K562 (cell line): ENCODE measurements around the gene MYMK. TPM values are rescaled to one million over a fixed set of nuclear protein-coding genes. Genes with fewer than 3 reads are reported as not detected.

Experiments used
- ATAC-seq: fragments of 200-7000 bp; cut with Tn5 transposase; 3 replicates; pipeline ENCODE4 v1.9.1; 2020; ENCODE audit warnings: moderate library complexity
- BruUV-seq: library from RNA; stranded (reverse); fragments of 400-500 nt; replicated peaks from 2 replicates; lab custom pipeline; 2021; lab: Mats Ljungman, UMichigan
- CTCF ChIA-PET: fragments of 300-600 bp; formaldehyde crosslinking; extraction: SDS; loops from one replicate; lab custom pipeline; 2021; ENCODE audit warnings: low intra/inter-chr PET ratio; lab: Yijun Ruan, JAX
- POLR2A ChIA-PET: fragments of 300-600, 350-650 bp; sonication (Branson Sonifier 250); formaldehyde crosslinking; extraction: SDS; loops from one replicate; lab custom pipeline; 2021; ENCODE audit warnings: antibody characterized with exemption, inconsistent platforms; lab: Yijun Ruan, JAX
- DNase-seq, 4 experiments: peaks; one replicate each; pipeline versions ENCODE4 v3.0.0 to v3.0.0-alpha.2; 2011 to 2018; ENCODE audit warnings: low spot score in 3 of 4, mixed read lengths in 3 of 4; ENCODE audit errors: extremely low read depth in 1 of 4
- FAIRE-seq: peaks from 2 replicates; lab custom pipeline; 2011; peaks lifted over from hg19 to GRCh38; lab: Jason Lieb, UNC
- H2AFZ ChIP-seq: 2 replicates; pipeline ENCODE4 v1.6.0; 2011; ENCODE audit warnings: low read depth, low read length, control low read depth, inconsistent platforms
- H3K27ac ChIP-seq: fragments of 200-600 bp; 3 replicates; pipeline ENCODE4 v1.8.0; 2011; ENCODE audit warnings: low read depth, mild to moderate bottlenecking, control low read depth, inconsistent platforms, low read length, moderate library complexity, mixed read lengths; ENCODE audit errors: extremely low read depth
- H3K27me3 ChIP-seq, 2 experiments: fragments of 300-600 bp in 1 of 2; 2 replicates in 1 of 2; 3 replicates in 1 of 2; pipeline versions ENCODE4 v1.6.0 to v1.8.0; 2011; ENCODE audit warnings: inconsistent platforms in 2 of 2, low read length in 2 of 2, mild to moderate bottlenecking in 1 of 2, mixed read lengths in 1 of 2, moderate library complexity in 1 of 2; ENCODE audit not compliant: control insufficient read depth in 2 of 2, insufficient read depth in 2 of 2
- H3K36me3 ChIP-seq: fragments of 300-600 bp; 3 replicates; pipeline ENCODE4 v1.8.0; 2011; ENCODE audit warnings: mild to moderate bottlenecking, low read length, inconsistent platforms; ENCODE audit not compliant: control insufficient read depth, insufficient read depth
- H3K4me1 ChIP-seq, 2 experiments: fragments of 200-600 bp in 1 of 2; replicated peaks in 1 of 2; 2 replicates in 1 of 2; 3 replicates in 1 of 2; pipeline versions ENCODE4 v1.5.1 to v1.8.0; 2011; ENCODE audit warnings: inconsistent platforms in 2 of 2, low read length in 2 of 2, mild to moderate bottlenecking in 1 of 2, mixed read lengths in 1 of 2, moderate library complexity in 1 of 2; ENCODE audit not compliant: control insufficient read depth in 2 of 2, insufficient read depth in 2 of 2
- H3K4me2 ChIP-seq: 2 replicates; pipeline ENCODE4 v1.6.1; 2011; ENCODE audit warnings: low read length, control low read depth, inconsistent platforms, mixed read lengths; ENCODE audit not compliant: insufficient read depth
- H3K4me3 ChIP-seq: fragments of 200-600 bp; sonication (generic), shearing (Covaris generic); 2 replicates; pipeline ENCODE4 v1.5.1; 2016; ENCODE audit warnings: control low read depth, inconsistent platforms
- H3K79me2 ChIP-seq: fragments of 200-600 bp; 3 replicates; pipeline ENCODE4 v1.8.0; 2011; ENCODE audit warnings: low read length, inconsistent platforms; ENCODE audit not compliant: control insufficient read depth, insufficient read depth
- H3K9ac ChIP-seq, 2 experiments: 2 replicates each; pipeline versions ENCODE4 v1.6.0 to v1.6.1; 2011; ENCODE audit warnings: low read depth in 2 of 2, low read length in 2 of 2, control low read depth in 1 of 2, inconsistent platforms in 1 of 2, mild to moderate bottlenecking in 1 of 2, mixed read lengths in 1 of 2; ENCODE audit not compliant: insufficient read depth in 1 of 2
- H3K9me1 ChIP-seq: one replicate; pipeline ENCODE4 v1.6.0; 2011; ENCODE audit warnings: inconsistent platforms, mild to moderate bottlenecking, low read length, moderate library complexity; ENCODE audit not compliant: control insufficient read depth, insufficient read depth
- H3K9me3 ChIP-seq: replicated peaks from 2 replicates; pipeline ENCODE4 v1.5.1; 2011; ENCODE audit warnings: low read depth, low read length, inconsistent platforms; ENCODE audit not compliant: control insufficient read depth, insufficient read depth
- H4K20me1 ChIP-seq: replicated peaks from 2 replicates; pipeline ENCODE4 v1.6.1; 2011; ENCODE audit warnings: low read length, inconsistent platforms, mixed read lengths; ENCODE audit not compliant: control insufficient read depth, insufficient read depth
- C11orf30 ChIP-seq: fragments of 450-650 bp; IDR thresholded peaks from 2 replicates; pipeline ENCODE4 v1.6.1; 2016; ENCODE audit warnings: low read depth, mild to moderate bottlenecking
- CEBPB ChIP-seq: fragments of 450-650 bp; IDR thresholded peaks from 2 replicates; pipeline ENCODE4 v1.6.1; 2016; ENCODE audit warnings: missing genetic modification characterization, missing compliant biosample characterization
- GABPB1 ChIP-seq: sonication (generic); formaldehyde crosslinking; IDR thresholded peaks from 2 replicates; pipeline ENCODE4 v1.8.0; 2022; ENCODE audit warnings: mild to moderate bottlenecking, missing genetic modification reagents
- NCOA6 ChIP-seq: fragments of 450-650 bp; IDR thresholded peaks from 2 replicates; pipeline ENCODE4 v1.6.1; 2017; ENCODE audit warnings: mild to moderate bottlenecking
- NFE2L1 ChIP-seq: fragments of 450-650 bp; IDR thresholded peaks from 2 replicates; pipeline ENCODE4 v1.6.1; 2016; ENCODE audit warnings: missing genetic modification characterization, low read depth, mild to moderate bottlenecking, missing compliant biosample characterization, moderate library complexity, borderline replicate concordance
- NFXL1 ChIP-seq: fragments of 450-650 bp; formaldehyde crosslinking; IDR thresholded peaks from 2 replicates; pipeline ENCODE4 v1.4.0; 2021; ENCODE audit warnings: mild to moderate bottlenecking
- NUFIP1 ChIP-seq: fragments of 450-650 bp; IDR thresholded peaks from 2 replicates; pipeline ENCODE4 v1.6.1; 2018; ENCODE audit not compliant: partially characterized antibody
- PYGO2 ChIP-seq: fragments of 450-650 bp; IDR thresholded peaks from 2 replicates; pipeline ENCODE4 v1.6.1; 2016; ENCODE audit warnings: mild to moderate bottlenecking, missing genetic modification characterization, moderate library complexity, missing compliant biosample characterization
- RCOR1 ChIP-seq, 2 experiments: IDR thresholded peaks; 2 replicates each; pipeline ENCODE4 v1.6.1; 2012; ENCODE audit warnings: low read depth in 2 of 2, low read length in 2 of 2, borderline replicate concordance in 1 of 2, improper control_type of control experiment in 1 of 2
- ZFP30 ChIP-seq: fragments of 250-450 bp; sonication (Bioruptor Pico); IDR thresholded peaks from 2 replicates; pipeline ENCODE4 v1.8.0; 2022; ENCODE audit warnings: moderate library complexity, mild to moderate bottlenecking, inconsistent platforms, borderline replicate concordance
- ZNF507 ChIP-seq: conservative IDR thresholded peaks from 2 replicates; pipeline ENCODE4 v1.6.1; 2017; ENCODE audit warnings: missing genetic modification characterization, missing compliant biosample characterization
- ZZZ3 ChIP-seq: fragments of 450-650 bp; IDR thresholded peaks from 2 replicates; pipeline ENCODE4 v1.6.1; 2016; ENCODE audit warnings: antibody characterized with exemption, mild to moderate bottlenecking, moderate library complexity
- WGBS: fragments of 100-300 bp; shearing (Covaris generic); methylation state at CpG from one replicate; pipeline ENCODE4 v1.1.6; 2016; ENCODE audit warnings: low coverage, mixed read lengths; ENCODE audit not compliant: insufficient coverage; ENCODE audit errors: missing lambda C conversion rate; 5-methylcytosine and 5-hydroxymethylcytosine counted together
- in situ Hi-C: fragments of 300-500 bp; cut with MboI; formaldehyde crosslinking; loops from 4 replicates; pipeline ENCODE4 v1.15.0; 2018; ENCODE audit warnings: inconsistent platforms, mixed read lengths
- intact Hi-C: fragments of 100-400 bp; cut with micrococcal nuclease; formaldehyde crosslinking; loops from 2 replicates; pipeline ENCODE4 v1.14.2; 2022
- polyA plus RNA-seq, 8 experiments: library from polyadenylated mRNA; depleted of rRNA in 4 of 8; stranded (reverse) in 5 of 8; unstranded in 3 of 8; fragments of >200 nt; fragmentation: Nextera tagmentation in 2 of 8; fragmentation: Illumina TruSeq in 1 of 8; extraction: Ambion mirVana in 2 of 8; extraction: Trizol in 1 of 8; gene quantifications; 2 replicates each; pipeline versions ENCODE4 v1.2.1 to v1.2.3, GENCODE V29; 2011 to 2014; ENCODE audit warnings: inconsistent platforms in 1 of 8, missing spikeins in 1 of 8
- total RNA-seq, 7 experiments: library from RNA; depleted of rRNA in 6 of 7; stranded (reverse); fragments of >200 nt in 6 of 7; fragmentation: Illumina TruSeq in 2 of 7; extraction: Trizol in 2 of 7; gene quantifications; 2 replicates each; pipeline versions ENCODE4 v1.2.1 to v1.2.3, GENCODE V29; 2011 to 2021; ENCODE audit warnings: low replicate concordance in 1 of 7
- TF ChIP-seq, protein P1 (sequence below): fragments of 250-450 bp; sonication (Bioruptor Pico); IDR thresholded peaks from 2 replicates; pipeline ENCODE4 v1.4.0; 2020; ENCODE audit warnings: mild to moderate bottlenecking, moderate library complexity, borderline replicate concordance
- TF ChIP-seq, protein P2 (sequence below): fragments of 450-650 bp; IDR thresholded peaks from 2 replicates; pipeline ENCODE4 v1.6.1; 2016; ENCODE audit warnings: missing biosample characterization, missing genetic modification characterization
- TF ChIP-seq, protein P3 (sequence below): sonication (generic); formaldehyde crosslinking; IDR thresholded peaks from 2 replicates; pipeline ENCODE4 v1.8.1; 2023; ENCODE audit warnings: mild to moderate bottlenecking, missing genetic modification reagents

Gene MYMK
- total and polyA plus RNA-seq, 9 of the 15 experiments (the other 6 are each of a cell fraction or from before 2014, with no cell fraction given) = not detected

DNA sequence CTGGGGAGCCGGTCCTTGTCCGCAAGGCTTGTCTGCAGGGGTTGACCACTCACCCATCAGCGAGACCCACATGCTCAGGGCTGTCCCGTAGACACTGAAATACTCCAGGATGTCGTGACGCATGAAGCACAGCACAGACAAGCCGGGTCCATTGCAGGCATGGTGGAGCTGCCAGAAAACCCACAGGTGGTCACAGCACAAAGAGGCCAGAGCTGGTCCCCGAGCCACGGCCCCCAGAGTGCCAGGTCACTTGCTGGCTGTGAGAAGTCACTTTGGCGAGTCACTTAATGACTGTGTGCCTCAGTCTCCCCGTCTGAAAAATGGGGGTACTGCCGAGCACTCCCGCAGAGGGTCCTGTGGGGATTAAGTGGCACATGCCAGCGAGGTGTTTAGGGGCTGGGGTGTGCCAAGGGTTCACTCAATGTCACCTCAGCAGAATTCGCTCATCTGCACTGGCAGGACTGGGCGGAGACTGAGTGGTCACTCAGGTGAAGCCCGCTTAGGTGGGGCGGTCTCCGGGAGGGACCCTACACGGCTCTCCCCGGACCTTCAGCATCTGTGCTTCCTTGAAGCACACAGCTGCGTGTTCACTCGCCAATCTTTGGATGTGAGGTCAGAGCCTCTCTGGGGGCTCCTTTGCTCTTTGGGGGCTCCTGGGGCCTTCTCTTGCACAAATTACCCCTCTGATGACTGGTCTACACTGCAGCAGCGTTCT lies 4.5 kb downstream of the MYMK start:
- POLR2A ChIA-PET = no interaction called here
- TF ChIP-seq CEBPB (tag) = no peak
- TF ChIP-seq NFXL1 (CRISPR knock-in tag) = no peak
- TF ChIP-seq, protein P1, sequence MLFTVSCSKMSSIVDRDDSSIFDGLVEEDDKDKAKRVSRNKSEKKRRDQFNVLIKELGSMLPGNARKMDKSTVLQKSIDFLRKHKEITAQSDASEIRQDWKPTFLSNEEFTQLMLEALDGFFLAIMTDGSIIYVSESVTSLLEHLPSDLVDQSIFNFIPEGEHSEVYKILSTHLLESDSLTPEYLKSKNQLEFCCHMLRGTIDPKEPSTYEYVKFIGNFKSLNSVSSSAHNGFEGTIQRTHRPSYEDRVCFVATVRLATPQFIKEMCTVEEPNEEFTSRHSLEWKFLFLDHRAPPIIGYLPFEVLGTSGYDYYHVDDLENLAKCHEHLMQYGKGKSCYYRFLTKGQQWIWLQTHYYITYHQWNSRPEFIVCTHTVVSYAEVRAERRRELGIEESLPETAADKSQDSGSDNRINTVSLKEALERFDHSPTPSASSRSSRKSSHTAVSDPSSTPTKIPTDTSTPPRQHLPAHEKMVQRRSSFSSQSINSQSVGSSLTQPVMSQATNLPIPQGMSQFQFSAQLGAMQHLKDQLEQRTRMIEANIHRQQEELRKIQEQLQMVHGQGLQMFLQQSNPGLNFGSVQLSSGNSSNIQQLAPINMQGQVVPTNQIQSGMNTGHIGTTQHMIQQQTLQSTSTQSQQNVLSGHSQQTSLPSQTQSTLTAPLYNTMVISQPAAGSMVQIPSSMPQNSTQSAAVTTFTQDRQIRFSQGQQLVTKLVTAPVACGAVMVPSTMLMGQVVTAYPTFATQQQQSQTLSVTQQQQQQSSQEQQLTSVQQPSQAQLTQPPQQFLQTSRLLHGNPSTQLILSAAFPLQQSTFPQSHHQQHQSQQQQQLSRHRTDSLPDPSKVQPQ (CRISPR knock-in tag) = no peak
- TF ChIP-seq NUFIP1 = no peak
- TF ChIP-seq RCOR1 (IDR thresholded peaks at IDR 0.05; ENCODE audit: borderline replicate concordance in 1 of 2, low read depth in 2 of 2, low read length in 2 of 2) = no peak
- TF ChIP-seq, protein P2, sequence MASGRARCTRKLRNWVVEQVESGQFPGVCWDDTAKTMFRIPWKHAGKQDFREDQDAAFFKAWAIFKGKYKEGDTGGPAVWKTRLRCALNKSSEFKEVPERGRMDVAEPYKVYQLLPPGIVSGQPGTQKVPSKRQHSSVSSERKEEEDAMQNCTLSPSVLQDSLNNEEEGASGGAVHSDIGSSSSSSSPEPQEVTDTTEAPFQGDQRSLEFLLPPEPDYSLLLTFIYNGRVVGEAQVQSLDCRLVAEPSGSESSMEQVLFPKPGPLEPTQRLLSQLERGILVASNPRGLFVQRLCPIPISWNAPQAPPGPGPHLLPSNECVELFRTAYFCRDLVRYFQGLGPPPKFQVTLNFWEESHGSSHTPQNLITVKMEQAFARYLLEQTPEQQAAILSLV (tag) = no peak
- TF ChIP-seq ZFP30 (CRISPR knock-in tag) = no peak
- TF ChIP-seq NFE2L1 (tag) = no peak
- TF ChIP-seq NCOA6 = no peak
- no peak for TF ChIP-seq GABPB1
- TF ChIP-seq C11orf30 = no peak
- TF ChIP-seq, protein P3, sequence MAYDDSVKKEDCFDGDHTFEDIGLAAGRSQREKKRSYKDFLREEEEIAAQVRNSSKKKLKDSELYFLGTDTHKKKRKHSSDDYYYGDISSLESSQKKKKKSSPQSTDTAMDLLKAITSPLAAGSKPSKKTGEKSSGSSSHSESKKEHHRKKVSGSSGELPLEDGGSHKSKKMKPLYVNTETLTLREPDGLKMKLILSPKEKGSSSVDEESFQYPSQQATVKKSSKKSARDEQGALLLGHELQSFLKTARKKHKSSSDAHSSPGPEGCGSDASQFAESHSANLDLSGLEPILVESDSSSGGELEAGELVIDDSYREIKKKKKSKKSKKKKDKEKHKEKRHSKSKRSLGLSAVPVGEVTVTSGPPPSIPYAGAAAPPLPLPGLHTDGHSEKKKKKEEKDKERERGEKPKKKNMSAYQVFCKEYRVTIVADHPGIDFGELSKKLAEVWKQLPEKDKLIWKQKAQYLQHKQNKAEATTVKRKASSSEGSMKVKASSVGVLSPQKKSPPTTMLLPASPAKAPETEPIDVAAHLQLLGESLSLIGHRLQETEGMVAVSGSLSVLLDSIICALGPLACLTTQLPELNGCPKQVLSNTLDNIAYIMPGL = no peak
- no peak for TF ChIP-seq ZNF507 (tag)
- no peak for TF ChIP-seq ZZZ3
- no peak for TF ChIP-seq PYGO2
- BruUV-seq = no TSS peak

More for the DNA sequence above, 4.5 kb downstream of the MYMK start:
- Histone ChIP-seq H3K27ac (no peak overlapping the region), H2AFZ (no peak overlapping the region), H3K9me1 (no peaks in the 10 kb centered on the region), H3K4me3 (no peak overlapping the region), H3K4me2 (no peak overlapping the region), H3K27me3 (peaks cover 46 to 92% of the 10 kb centered on the region in 2 experiments), H3K36me3 (no peaks in the 10 kb centered on the region), H3K9ac (no peak overlapping the region), H3K79me2 (no peaks in the 10 kb centered on the region), H3K4me1 (peaks cover 0 to 14% of the 10 kb centered on the region in 2 experiments; a peak in 1 of 5 replicates), H4K20me1 (peaks cover 11% of the 10 kb centered on the region), H3K9me3 (no peaks in the 10 kb centered on the region)
- ATAC-seq (no peak), FAIRE-seq (no peak), DNase-seq (no peak)
- in situ Hi-C loops = no loop called here
- WGBS = 4% methylated on average over 21 of the region's 24 CpGs
- intact Hi-C loops = no loop called here
- CTCF ChIA-PET = no interaction called here
